Activated CD4-positive, alpha-beta T cell treated with anti-CD3 and anti-CD28 coated beads for 36 hours (primary cell): Measurements from ENCODE around the gene CAVIN1. TPM values are rescaled to one million over a fixed set of nuclear protein-coding genes. Genes with fewer than 3 reads are reported as not detected.
"Not testable (repeated sequence)": the region's sequence is repeated elsewhere in the genome, so short reads cannot be mapped to it uniquely, and the experiment has no call there.

Experiments used
- ATAC-seq: fragments of 200-7000 bp; cut with Tn5 transposase; one replicate; pipeline ENCODE4 v1.10.0; 2021; ENCODE audit warnings: mild to moderate bottlenecking, moderate library complexity
- CTCF ChIA-PET: fragments of 350-600 bp; sonication (Branson Sonifier 250); formaldehyde crosslinking; loops from one replicate; lab custom pipeline; 2021; ENCODE audit warnings: antibody characterized with exemption; lab: Charles Lee
- POLR2A ChIA-PET: fragments of 350-600 bp; sonication (Branson Sonifier 250); formaldehyde crosslinking; loops from one replicate; lab custom pipeline; 2021; ENCODE audit warnings: antibody characterized with exemption, inconsistent platforms; lab: Charles Lee
- DNase-seq: peaks from one replicate; pipeline ENCODE4 v3.0.0-alpha.2; 2020
- H3K27ac Mint-ChIP-seq: one replicate; pipeline ENCODE4 v1.8.0; 2021; ENCODE audit warnings: mixed read lengths
- H3K27me3 Mint-ChIP-seq: one replicate; pipeline ENCODE4 v1.8.0; 2021; ENCODE audit warnings: mixed read lengths
- H3K36me3 Mint-ChIP-seq: one replicate; pipeline ENCODE4 v1.8.0; 2021; ENCODE audit warnings: low read depth, mixed read lengths
- H3K4me1 Mint-ChIP-seq: one replicate; pipeline ENCODE4 v1.8.0; 2021; ENCODE audit warnings: mixed read lengths
- H3K4me3 Mint-ChIP-seq: one replicate; pipeline ENCODE4 v1.8.0; 2021; ENCODE audit warnings: mild to moderate bottlenecking, moderate library complexity, mixed read lengths
- H3K9me3 Mint-ChIP-seq: one replicate; pipeline ENCODE4 v1.8.0; 2021; ENCODE audit warnings: low read depth, mixed read lengths
- intact Hi-C, 2 experiments: fragments of 100-400 bp; cut with DNase I in 1 of 2; cut with micrococcal nuclease in 1 of 2; formaldehyde crosslinking; loops; one replicate each; pipeline versions ENCODE4 v1.14.2 to v1.15.1; 2022 to 2024; cut with DNase I, micrococcal nuclease
- total RNA-seq, 2 experiments: library from RNA; stranded (reverse); gene quantifications; one replicate each; pipeline ENCODE4 v1.2.3, GENCODE V29; 2021

The CAVIN1 gene
- total RNA-seq, 2 experiments from 2014 or later = 4.2 to 4.4 TPM

DNA sequence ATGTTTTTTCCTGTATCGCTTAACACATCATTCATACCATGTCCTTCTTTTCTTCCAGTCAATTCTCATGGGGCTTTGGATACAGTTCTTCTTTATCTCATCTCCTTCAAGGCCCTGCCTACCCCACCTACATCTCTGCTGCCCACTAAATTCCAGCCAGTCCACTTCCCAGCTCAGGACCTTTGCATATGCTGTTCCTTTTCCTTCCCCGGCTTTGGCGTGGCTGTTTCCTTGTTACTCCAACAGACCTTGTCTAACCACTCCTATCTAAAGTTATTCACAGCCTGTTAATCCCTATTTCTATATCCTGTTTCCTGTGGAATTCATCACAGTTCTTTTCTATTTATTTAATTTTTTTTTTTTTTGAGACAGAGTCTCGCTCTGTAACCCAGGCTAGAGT lies 28.2 kb downstream of the CAVIN1 start:
- intact Hi-C loops = no loop called here
- H3K36me3 Mint-ChIP-seq = no peaks in the 10 kb centered on the region
- ChIA-PET CTCF (interaction anchor here (0.7 kb wide), 1 partner anchor 72 kb away, joined by 3 read pairs; no protein-coding TSS in a partner anchor), POLR2A (interaction anchor here (0.7 kb wide), 1 partner anchor 77 kb away, joined by 3 read pairs; no protein-coding TSS in a partner anchor)
- H3K4me3 Mint-ChIP-seq = no peak overlapping the region
- peak overlapping the region; percentile 47 for H3K27ac Mint-ChIP-seq
- H3K27me3 Mint-ChIP-seq = peaks cover 2% of the 10 kb centered on the region
- DNase-seq (no peak), ATAC-seq (no peak)
- peaks cover 30% of the 10 kb centered on the region for H3K4me1 Mint-ChIP-seq
- no peaks in the 10 kb centered on the region for H3K9me3 Mint-ChIP-seq

DNA sequence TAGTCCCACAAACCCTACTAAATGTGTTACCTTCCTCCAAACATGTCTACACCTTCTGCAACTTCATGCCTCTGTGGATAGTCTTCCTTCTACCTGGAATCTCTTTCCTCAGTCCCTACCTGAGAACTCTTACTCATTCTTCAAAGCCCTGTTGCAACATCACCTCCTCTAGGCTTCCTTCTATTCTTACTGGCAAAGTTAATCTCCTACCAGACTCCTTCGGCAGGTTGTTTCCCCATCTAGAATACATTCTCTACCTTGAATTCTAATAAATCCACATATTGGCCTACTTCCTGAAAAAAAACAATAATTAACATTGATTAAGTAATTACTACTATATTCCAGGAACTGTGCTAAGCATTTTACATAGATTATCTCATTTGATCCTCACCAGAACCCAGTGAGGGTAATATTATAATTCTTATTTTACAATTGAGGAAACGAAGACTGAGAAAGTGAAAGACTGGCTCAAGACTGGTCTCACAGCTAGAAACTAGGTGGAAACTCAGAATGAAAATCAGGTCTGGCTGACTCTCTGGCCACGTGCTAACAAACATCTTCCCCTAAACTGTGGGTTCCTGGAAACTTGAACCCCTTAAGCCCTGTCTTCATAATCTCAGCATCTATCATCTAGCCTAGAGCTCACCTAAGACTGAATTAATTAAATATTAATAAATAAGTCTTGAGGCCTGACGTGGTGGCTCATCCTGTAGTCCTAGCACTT lies 30.2 kb downstream of the CAVIN1 start:
- ChIA-PET POLR2A (no interaction called here), CTCF (interaction anchor here (1.1 to 1.8 kb wide), 4 partner anchors 10 to 118 kb away, joined by 3 to 7 read pairs (median 4); no protein-coding TSS in a partner anchor)
- H3K4me3 Mint-ChIP-seq = no peak overlapping the region

DNA sequence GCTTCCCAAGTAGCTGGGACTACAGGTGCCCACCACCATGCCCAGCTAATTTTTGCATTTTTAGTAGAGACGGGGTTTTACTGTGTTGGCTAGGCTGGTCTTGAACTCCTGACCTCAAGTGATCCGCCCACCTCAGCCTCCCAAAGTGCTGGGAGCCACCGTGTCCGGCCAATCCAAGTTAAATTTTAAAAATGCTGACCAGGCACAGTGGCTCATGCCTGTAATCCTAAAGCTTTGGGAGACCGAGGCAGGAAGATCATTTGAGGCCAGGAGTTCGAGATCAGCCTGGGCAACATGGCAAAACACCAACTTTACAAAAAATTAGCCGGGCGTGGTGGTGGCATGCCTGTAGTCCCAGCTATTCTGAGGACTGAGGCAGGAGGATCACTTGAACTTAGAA lies 31.6 kb downstream of the CAVIN1 start:
- H3K27me3 Mint-ChIP-seq, H3K9me3 Mint-ChIP-seq, ATAC-seq, H3K27ac Mint-ChIP-seq, intact Hi-C loops, H3K4me3 Mint-ChIP-seq, DNase-seq: not testable (repeated sequence)
- ChIA-PET POLR2A (interaction anchor here (0.6 kb wide), 2 partner anchors 31 to 360 kb away, joined by 3 read pairs; no protein-coding TSS in a partner anchor), CTCF (interaction anchor here (0.6 to 1.8 kb wide), 8 partner anchors 11 to 210 kb away, joined by 3 to 7 read pairs (median 4); no protein-coding TSS in a partner anchor)
- Mint-ChIP-seq H3K36me3 (peaks cover 18% of the 10 kb centered on the region), H3K4me1 (peaks cover 38% of the 10 kb centered on the region)

More for the DNA sequence above, 30.2 kb downstream of the CAVIN1 start:
- DNase-seq (no peak), ATAC-seq (no peak)
- no peaks in the 10 kb centered on the region for H3K9me3 Mint-ChIP-seq
- H3K36me3 Mint-ChIP-seq = peaks cover 5% of the 10 kb centered on the region
- peaks cover 36% of the 10 kb centered on the region for H3K4me1 Mint-ChIP-seq
- H3K27ac Mint-ChIP-seq = peak overlapping the region; percentile 87
- intact Hi-C loops = no loop called here
- H3K27me3 Mint-ChIP-seq = peaks cover 2% of the 10 kb centered on the region

DNA sequence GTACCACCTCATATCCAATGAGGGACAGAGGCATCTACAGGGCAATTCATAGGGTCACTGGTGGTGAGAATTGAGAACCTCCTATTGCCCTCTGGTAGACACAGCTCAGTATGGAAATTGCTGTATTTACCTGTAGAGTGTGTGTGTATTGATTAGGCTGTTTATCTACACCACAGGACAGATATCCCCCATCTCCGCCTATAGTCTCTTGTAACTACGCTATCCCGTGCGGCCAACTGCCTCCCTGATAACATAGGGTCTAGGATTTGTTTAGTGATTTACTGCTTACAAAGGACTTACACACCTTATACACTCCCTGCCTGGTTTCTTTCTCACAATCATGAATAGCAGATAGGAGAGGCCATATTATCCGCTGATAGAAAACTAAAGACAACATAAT lies 33.2 kb downstream of the CAVIN1 start:
- H3K4me3 Mint-ChIP-seq = peak overlapping the region; percentile 95
- ATAC-seq (no peak), DNase-seq (no peak)
- peaks cover 32% of the 10 kb centered on the region for H3K36me3 Mint-ChIP-seq
- no peaks in the 10 kb centered on the region for H3K27me3 Mint-ChIP-seq
- intact Hi-C loops = loop anchor here (1.0 to 5.0 kb wide), 9 partner anchors 11 to 423 kb away; partner anchors contain the start of genes ATP6V0A1 (in 1 of the 2) and CNP (in 1 of the 2)
- H3K27ac Mint-ChIP-seq = peak overlapping the region; percentile 100
- peaks cover 50% of the 10 kb centered on the region for H3K4me1 Mint-ChIP-seq
- ChIA-PET CTCF (interaction anchor here (0.6 to 3.4 kb wide), 10 partner anchors 9 to 142 kb away, joined by 3 to 36 read pairs (median 12); no protein-coding TSS in a partner anchor), POLR2A (interaction anchor here (0.6 to 2.4 kb wide), 8 partner anchors 13 to 196 kb away, joined by 3 to 38 read pairs (median 6); partner anchors contain the start of gene GHDC)
- H3K9me3 Mint-ChIP-seq = peaks cover 2% of the 10 kb centered on the region

DNA sequence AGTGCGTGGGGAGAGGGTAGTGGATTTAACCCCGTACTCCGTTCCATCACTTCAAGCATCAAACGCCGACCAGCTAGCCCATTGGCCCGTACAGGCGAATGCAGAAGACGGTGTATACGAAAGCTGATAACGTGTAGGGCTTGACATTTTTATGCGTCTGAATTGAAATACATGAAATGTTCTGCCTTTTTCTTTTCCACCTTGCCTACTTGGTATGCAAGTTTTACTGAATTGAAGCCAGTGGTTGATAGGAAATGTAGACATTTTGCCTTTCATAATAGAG lies 34.0 kb downstream of the CAVIN1 start:
- peak; percentile 92 for DNase-seq
- Mint-ChIP-seq H3K9me3 (peaks cover 2% of the 10 kb centered on the region), H3K27me3 (no peaks in the 10 kb centered on the region), H3K4me3 (peak overlapping the region; percentile 95), H3K27ac (peak overlapping the region; percentile 100), H3K36me3 (peaks cover 40% of the 10 kb centered on the region), H3K4me1 (peaks cover 58% of the 10 kb centered on the region)
- ATAC-seq = peak; percentile 76
- POLR2A ChIA-PET = interaction anchor here (0.6 to 2.4 kb wide), 24 partner anchors 11 to 609 kb away, joined by 3 to 38 read pairs (median 5); partner anchors contain the start of genes GHDC and STAT5A
- intact Hi-C loops = loop anchor here (1.0 to 5.0 kb wide), 9 partner anchors 10 to 422 kb away; partner anchors contain the start of genes ATP6V0A1 (in 1 of the 2) and CNP (in 1 of the 2)
- CTCF ChIA-PET = interaction anchor here (0.6 to 3.4 kb wide), 22 partner anchors 9 to 1864 kb away, joined by 3 to 36 read pairs (median 5); partner anchors contain the start of gene KAT2A

DNA sequence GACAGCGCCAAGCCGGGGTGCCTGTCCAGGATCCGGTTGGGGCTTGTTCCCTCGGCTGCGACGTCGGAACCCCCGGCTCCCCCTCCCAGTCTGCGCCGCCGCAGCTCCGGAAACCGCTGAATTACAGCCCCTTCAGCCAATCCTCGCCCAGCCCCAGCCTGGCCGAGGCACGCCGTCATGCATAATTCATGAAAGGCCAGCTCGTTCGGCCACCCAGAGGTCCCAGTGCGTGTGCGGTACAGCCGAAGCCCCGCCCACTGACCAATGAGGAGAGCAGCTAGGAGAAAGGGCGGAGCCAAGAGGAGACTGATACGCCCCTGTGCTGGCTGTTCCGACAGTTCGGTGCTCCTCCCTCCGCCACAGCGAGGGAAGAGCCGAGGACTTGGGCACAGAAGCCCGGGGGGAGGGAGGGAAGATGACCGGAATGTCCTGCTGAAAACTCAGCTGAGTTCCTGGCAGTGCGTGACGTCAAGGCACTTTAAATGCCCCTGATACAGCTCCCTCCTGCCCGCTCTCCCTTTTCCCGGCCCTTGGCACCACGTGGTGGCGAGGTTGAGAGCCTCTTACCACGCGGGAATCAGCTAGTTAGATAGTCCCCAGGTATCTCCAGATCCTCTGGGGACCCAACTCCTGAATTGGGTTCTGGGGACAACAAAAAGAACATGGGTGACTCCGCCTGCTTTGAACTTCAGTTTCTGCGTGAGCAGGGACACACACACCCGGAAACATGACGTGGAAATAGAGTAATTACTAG lies 34.5 kb downstream of the CAVIN1 start, which contains the start of gene STAT3:
STAT3 (minus strand) TSS at position 62 of the 754 bp plus-strand sequence. CDS start 39,926 bp downstream, outside the sequence.
- ATAC-seq = peak; percentile 88
- no peaks in the 10 kb centered on the region for H3K27me3 Mint-ChIP-seq
- intact Hi-C loops = loop anchor here (1.0 to 5.0 kb wide), 16 partner anchors 9 to 610 kb away; partner anchors contain the start of genes ATP6V0A1 (in 1 of the 2), CNP (in 1 of the 2), RPL27 (in 1 of the 2) and STAT5A (in 1 of the 2)
- peaks cover 2% of the 10 kb centered on the region for H3K9me3 Mint-ChIP-seq
- H3K4me3 Mint-ChIP-seq = peak within 1 kb of the TSS; percentile 95
- peaks cover 57% of the 10 kb centered on the region for H3K4me1 Mint-ChIP-seq
- peak within 1 kb of the TSS; percentile 100 for H3K27ac Mint-ChIP-seq
- CTCF ChIA-PET = interaction anchor here (0.6 to 3.4 kb wide), 25 partner anchors 9 to 1863 kb away, joined by 3 to 36 read pairs (median 5); partner anchors contain the start of gene KAT2A
- POLR2A ChIA-PET = interaction anchor here (0.5 to 2.4 kb wide), 29 partner anchors 9 to 609 kb away, joined by 3 to 38 read pairs (median 5); partner anchors contain the start of genes GHDC and STAT5A
- peak; percentile 100 for DNase-seq
- H3K36me3 Mint-ChIP-seq = peaks cover 43% of the 10 kb centered on the region

DNA sequence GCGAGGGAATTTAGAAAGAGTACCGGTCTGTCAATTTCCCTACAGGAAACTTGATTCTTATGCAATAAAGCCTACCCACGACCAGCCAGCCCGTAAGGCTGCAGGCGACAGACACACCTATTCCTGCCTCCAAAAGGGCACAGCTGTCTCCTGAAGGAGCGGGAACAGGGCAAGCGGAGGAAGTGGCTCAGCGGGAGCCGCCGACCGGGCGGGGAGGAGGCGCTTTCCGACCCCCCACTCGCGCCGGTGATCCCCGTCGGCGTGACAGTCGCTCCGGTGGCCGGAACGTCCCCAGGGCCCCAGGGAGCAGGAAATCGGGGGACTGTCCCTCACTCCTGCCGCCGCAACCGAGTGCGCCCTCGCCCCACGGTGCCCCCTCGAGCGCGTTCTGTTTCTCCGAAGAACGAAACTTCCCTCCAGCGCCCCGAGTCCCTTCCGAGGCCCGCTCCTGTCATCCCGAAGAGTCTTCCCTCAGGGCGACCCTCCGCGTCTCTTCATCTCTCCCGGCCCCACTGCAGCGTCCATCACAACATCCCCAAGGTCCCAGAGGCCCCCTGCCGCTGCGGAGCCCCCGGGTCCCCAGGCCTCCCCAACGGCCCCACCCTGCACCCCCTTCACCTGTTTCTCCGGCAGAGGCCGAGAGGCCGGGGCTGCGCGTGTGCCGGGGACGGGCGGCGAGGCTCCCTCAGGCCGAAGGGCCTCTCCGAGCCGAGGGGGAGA lies 35.2 kb downstream of the CAVIN1 start:
- peak overlapping the region; percentile 95 for H3K4me3 Mint-ChIP-seq
- ChIA-PET CTCF (interaction anchor here (0.5 to 3.4 kb wide), 18 partner anchors 8 to 382 kb away, joined by 3 to 36 read pairs (median 7); partner anchors contain the start of gene KAT2A), POLR2A (interaction anchor here (0.5 to 2.4 kb wide), 24 partner anchors 9 to 610 kb away, joined by 3 to 38 read pairs (median 7); no protein-coding TSS in a partner anchor)
- peaks cover 46% of the 10 kb centered on the region for H3K36me3 Mint-ChIP-seq
- peaks cover 57% of the 10 kb centered on the region for H3K4me1 Mint-ChIP-seq
- no peaks in the 10 kb centered on the region for H3K27me3 Mint-ChIP-seq
- H3K9me3 Mint-ChIP-seq = peaks cover 2% of the 10 kb centered on the region
- ATAC-seq = no peak
- intact Hi-C loops = loop anchor here (1.0 to 5.0 kb wide), 15 partner anchors 9 to 610 kb away; partner anchors contain the start of genes ATP6V0A1 (in 1 of the 2), CNP (in 1 of the 2), RPL27 (in 1 of the 2) and STAT5A (in 1 of the 2)
- peak overlapping the region; percentile 100 for H3K27ac Mint-ChIP-seq
- peak; percentile 62 for DNase-seq

DNA sequence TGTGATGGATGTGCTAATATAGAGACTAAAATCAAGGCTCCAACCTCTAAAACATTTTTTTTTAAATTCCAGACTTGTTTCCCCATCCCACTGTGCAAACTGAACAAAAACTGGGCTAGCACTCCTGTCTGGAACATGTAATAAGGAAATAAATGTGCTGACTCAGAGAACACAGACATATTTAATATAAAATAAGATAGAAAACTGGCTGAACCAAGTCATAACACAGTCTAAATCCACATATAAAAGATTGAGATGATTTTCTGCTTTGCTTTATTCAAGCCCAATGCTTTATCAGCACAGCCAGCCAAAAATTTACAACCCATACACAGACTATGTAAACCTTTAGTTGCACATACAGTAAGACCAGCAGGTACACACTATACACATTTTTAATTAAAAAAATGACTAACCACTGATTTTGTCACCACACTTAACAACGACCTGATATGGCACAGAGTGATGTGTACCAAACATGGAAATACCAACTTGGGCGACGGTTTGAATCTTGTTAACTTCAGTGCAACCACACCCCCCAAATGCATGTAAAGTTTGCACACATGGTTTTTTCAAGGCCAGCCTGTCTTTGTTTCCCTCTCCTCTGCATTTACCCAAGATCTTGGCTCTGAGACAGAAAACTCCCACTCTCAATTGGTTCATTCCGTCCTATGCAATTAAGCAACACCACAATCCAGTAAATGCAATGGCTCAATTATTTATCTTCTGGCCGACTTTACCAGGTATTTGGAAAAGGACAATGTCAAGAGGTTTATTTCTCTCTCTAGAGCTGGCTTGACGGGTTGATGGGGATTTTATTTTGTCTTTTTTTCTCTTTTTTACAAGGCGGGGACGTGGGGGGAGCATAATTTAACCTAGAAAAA lies 36.0 kb downstream of the CAVIN1 start:
- CTCF ChIA-PET = interaction anchor here (0.7 to 3.4 kb wide), 2 partner anchors 12 to 186 kb away, joined by 4 to 18 read pairs; no protein-coding TSS in a partner anchor
- no peaks in the 10 kb centered on the region for H3K27me3 Mint-ChIP-seq
- H3K36me3 Mint-ChIP-seq = peaks cover 51% of the 10 kb centered on the region
- H3K27ac Mint-ChIP-seq = peak overlapping the region; percentile 100
- intact Hi-C loops = loop anchor here in 1 of 2 experiments (5.0 kb wide), 2 partner anchors 65 to 120 kb away; no protein-coding TSS in a partner anchor
- H3K9me3 Mint-ChIP-seq = peaks cover 2% of the 10 kb centered on the region
- ATAC-seq = no peak
- POLR2A ChIA-PET = interaction anchor here (0.7 kb wide), 2 partner anchors 44 to 85 kb away, joined by 4 to 9 read pairs; no protein-coding TSS in a partner anchor
- DNase-seq = peak; percentile 35
- peaks cover 59% of the 10 kb centered on the region for H3K4me1 Mint-ChIP-seq
- H3K4me3 Mint-ChIP-seq = peak overlapping the region; percentile 95

DNA sequence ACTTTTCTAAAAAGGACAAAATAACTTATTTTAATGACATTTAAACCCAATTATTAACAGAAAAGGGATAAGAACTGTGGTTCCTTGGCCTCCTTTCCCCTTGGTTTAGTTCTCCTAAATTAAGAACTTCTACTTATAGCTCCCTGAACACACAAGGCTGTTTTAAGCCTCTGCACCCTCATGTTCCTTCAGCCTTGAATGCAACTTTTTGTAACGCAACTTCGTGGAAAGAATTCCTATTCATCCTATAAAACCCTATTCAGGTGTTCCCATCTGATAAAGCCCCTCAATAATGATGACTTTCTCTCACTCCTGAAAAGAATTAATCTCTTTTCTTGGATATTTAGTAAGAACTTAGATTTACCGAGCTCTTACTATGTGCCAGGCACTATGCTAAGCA lies 41.2 kb downstream of the CAVIN1 start:
- intact Hi-C loops = no loop called here
- no peak for ATAC-seq
- ChIA-PET CTCF (interaction anchor here (1.0 kb wide), 1 partner anchor 70 kb away, joined by 5 read pairs; no protein-coding TSS in a partner anchor), POLR2A (interaction anchor here (0.7 to 1.0 kb wide), 2 partner anchors 46 to 115 kb away, joined by 4 read pairs; no protein-coding TSS in a partner anchor)
- peaks cover 2% of the 10 kb centered on the region for H3K9me3 Mint-ChIP-seq
- peaks cover 82% of the 10 kb centered on the region for H3K4me1 Mint-ChIP-seq
- no peak for DNase-seq
- no peak overlapping the region for H3K4me3 Mint-ChIP-seq
- no peak overlapping the region for H3K27ac Mint-ChIP-seq
- no peaks in the 10 kb centered on the region for H3K27me3 Mint-ChIP-seq
- H3K36me3 Mint-ChIP-seq = peaks cover 58% of the 10 kb centered on the region
